ENCODE measurements around the gene KRTAP4-1.
"Not testable (repeated sequence)": the region's sequence is repeated elsewhere in the genome, so short reads cannot be mapped to it uniquely, and the experiment has no call there.

Gene KRTAP4-1

DNA sequence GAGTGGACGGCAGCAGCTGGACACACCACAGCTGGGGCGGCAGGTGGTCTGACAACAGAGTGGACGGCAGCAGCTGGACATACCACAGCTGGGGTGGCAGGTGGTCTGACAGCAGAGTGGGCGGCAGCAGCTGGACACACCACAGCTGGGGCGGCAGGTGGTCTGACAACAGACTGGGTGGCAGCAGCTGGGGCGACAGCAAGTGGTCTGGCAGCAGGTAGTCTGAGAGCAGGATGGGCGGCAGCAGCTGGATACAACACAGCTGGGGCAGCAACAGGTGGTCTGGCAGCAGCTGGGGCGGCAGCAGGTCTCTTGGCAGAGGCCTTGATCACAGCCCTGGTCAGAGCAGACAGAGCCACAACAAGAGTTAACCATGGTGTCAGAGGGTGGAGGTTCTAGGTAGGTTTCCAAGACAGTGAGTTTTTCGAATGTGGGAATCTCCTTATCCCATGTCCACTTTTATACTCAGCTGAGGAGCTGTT, at the start of gene KRTAP4-1:
Gene KRTAP4-1 (minus strand): TSS at position 432 of the 482 bp plus-strand sequence. CDS start 57 bp downstream, at position 375.
- DNase-seq (ENCODE audit: low read depth): no peak

DNA sequence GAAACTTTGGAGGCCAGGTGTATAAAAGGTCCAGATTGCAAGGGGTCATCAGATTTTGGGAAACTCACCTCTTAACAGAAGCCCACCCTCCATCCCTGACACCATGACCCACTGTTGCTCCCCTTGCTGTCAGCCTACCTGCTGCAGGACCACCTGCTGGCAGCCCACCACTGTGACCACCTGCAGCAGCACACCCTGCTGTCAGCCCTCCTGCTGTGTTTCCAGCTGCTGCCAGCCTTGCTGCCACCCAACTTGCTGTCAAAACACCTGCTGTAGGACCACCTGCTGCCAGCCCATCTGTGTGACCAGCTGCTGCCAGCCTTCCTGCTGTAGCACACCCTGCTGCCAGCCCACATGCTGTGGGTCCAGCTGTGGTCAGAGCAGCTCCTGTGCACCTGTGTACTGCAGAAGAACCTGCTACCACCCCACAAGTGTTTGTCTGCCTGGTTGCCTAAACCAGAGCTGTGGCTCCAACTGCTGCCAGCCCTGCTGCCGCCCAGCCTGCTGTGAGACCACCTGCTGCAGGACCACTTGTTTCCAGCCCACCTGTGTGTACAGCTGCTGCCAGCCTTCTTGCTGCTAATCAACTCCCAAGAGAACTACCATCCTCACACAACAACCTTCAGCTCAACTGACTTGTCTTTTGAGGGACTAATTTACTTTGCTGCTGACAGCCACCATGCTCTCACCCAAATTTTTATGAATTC, 47.8 kb upstream of the KRTAP4-1 start, which contains the start of gene KRTAP9-3:
Gene KRTAP9-3 (plus strand): TSS at position 51 of the 707 bp plus-strand sequence. CDS start 53 bp downstream, at position 104.
- DNase-seq (ENCODE audit: low read depth): not testable (repeated sequence)

DNA sequence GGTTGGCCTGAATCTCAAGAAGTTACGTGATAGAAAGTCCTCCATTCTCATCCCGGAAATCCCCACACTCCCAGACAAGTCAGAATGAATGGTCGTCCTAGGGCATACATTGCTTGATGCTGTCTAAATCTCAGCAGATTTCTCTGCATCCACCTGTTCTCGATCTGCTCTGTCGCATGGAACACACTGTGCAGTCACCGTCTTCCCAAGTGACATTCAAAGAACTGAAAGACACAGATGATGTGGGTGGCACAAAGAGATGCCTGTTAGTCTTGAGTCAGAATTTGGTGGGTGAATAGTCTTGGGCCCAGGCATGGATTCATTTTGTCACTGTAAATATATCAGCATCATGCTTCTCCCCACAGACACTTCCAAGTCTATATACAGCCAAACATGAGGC, 47.0 kb upstream of the KRTAP4-1 start:
- DNase-seq (ENCODE audit: low read depth): no peak

DNA sequence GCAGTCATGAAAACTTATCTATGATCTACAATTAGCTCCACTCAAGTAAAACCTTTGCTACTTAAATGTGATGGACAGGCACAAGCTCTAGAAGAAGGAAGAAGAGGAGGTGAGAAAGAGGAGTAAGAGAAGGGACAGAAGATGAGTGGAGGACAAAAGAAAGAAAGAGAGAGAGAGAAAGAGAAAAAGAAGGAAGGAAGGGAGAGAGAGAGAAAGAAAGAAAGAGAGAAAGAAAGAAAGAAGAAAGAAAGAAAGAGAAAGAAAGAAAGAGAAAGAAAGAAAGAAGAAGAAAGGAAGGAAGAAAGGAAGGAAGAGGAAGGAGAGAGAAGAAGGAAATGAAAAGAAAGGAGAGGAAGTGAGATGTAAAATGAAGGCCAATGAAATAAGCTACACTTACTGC, 45.4 kb upstream of the KRTAP4-1 start:
- DNase-seq (ENCODE audit: low read depth): no peak

DNA sequence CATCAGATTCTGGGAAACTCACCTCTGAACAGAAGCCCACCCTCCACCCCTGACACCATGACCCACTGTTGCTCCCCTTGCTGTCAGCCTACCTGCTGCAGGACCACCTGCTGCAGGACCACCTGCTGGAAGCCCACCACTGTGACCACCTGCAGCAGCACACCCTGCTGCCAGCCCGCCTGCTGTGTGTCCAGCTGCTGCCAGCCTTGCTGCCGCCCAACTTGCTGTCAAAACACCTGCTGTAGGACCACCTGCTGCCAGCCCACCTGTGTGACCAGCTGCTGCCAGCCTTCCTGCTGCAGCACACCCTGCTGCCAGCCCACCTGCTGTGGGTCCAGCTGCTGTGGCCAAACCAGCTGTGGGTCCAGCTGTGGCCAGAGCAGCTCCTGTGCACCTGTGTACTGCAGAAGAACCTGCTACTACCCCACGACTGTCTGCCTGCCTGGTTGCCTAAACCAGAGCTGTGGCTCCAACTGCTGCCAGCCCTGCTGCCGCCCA, 41.9 kb upstream of the KRTAP4-1 start, which contains the start of gene KRTAP9-2:
Gene KRTAP9-2 (plus strand): TSS at position 51 of the 498 bp plus-strand sequence. CDS start 7 bp downstream, at position 58.
- not testable (repeated sequence) for DNase-seq (ENCODE audit: low read depth)

DNA sequence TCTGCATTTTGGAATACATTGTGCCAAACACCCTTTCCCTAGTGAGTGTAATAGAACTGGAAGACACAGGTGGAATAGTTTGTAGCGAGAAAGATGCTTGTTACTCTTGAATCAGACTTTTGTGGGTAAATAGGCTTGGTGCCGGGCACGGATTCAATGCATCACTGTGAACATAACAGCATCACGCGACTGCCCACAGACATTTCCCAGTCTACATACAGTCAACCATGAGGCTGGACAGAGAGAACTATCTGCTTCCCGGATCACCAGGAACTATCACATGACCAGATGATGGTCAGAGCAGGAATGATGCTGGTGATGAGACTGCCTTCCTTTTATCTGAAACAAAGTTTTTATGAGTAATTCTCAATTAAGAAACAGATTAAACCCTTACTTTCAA, 41.3 kb upstream of the KRTAP4-1 start:
- DNase-seq (ENCODE audit: low read depth): no peak

DNA sequence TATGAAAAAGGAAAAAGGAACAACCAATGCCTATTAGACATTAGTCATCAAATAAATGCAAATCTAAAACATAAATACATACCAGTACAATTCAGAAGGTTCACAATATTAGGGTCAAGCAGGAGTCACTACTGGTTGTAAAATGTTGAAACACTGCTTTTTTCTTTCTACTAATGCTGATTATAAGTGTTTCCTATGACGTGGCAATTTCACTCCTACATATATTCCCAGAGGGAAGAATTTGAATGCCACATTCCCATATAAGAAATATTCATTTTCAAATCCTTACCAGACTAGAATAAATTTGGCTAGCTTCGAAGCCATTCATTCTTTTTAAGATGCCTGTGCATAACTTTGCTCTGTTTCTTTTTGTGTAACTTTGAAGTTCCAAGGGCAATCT, 39.1 kb upstream of the KRTAP4-1 start:
- DNase-seq (ENCODE audit: low read depth): peak; percentile 8

DNA sequence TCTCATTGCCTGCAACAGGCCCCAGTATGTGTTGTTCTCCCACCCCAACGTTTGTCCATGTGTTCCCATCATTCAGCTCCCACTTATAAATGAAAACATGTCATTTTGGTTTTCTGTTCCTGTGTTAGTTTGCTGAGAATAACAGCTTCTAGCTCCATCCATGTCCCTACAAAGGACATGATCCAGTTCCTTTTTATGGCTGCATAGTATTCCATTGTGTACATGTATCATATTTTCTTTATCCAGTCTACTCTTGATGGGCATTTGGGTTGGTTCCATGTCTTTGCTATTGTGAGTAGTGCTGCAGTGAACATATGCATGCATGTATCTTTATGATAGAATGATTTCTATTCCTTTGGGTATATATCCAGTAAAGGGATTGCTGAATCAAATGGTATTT, 31.0 kb upstream of the KRTAP4-1 start:
- no peak for DNase-seq (ENCODE audit: low read depth)

DNA sequence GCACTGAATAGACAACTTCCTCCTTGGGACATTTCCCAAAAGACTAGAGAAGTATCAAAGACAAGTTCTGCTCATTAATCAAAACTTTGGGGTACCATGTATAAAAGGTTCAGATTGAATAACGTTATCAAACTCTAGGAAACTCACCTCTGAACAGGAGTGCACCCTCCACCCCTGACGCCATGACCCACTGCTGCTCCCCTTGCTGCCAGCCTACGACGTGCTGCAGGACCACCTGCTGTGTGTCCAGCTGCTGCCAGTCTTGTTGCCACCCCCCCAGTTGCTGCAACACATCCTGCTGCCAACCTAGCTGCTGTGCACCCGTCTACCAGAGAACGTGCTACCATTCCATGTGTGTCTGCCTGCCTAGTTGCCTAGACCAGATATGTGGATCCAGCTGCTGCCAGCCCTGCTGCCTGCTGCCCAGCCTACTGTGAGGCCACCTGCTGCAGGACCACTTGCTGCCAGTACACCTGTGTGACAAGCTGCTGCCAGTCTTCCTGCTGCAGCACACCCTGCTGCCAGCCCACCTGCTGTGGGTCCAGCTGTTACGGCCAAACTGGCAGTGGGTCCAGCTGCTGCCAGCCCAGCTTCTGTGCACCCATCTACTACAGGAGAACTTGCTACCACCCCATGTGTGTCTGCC, 27.9 kb upstream of the KRTAP4-1 start:
- no peak for DNase-seq (ENCODE audit: low read depth)

DNA sequence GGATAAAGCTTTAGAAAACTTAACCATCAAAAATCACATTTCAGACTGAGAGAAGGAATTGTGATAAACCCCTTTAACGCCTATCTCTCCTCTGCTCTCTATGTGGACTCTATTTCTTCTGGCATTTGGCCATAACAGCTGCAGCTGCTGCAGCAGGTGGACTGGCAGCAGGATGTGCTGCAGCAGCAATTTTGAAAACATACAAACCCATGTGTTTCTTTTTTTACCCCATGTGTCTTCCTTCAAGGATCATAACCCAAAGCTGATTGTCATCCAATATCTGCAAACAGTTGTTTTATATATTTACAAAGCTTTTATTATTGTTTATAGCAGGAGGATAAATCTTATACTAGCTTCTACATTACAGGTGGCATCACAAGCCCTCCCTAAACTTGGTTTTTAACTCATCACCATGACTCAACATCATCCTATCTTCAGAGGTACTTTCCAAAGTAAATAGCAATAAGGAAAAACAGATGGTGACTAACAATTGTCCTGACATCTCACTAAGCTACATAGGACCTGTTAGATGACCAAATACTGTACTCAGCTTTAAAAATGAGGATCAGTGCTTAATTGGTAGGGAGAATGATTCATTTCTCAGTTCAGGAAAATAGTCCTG, 27.2 kb upstream of the KRTAP4-1 start:
- DNase-seq (ENCODE audit: low read depth): peak; percentile 1

DNA sequence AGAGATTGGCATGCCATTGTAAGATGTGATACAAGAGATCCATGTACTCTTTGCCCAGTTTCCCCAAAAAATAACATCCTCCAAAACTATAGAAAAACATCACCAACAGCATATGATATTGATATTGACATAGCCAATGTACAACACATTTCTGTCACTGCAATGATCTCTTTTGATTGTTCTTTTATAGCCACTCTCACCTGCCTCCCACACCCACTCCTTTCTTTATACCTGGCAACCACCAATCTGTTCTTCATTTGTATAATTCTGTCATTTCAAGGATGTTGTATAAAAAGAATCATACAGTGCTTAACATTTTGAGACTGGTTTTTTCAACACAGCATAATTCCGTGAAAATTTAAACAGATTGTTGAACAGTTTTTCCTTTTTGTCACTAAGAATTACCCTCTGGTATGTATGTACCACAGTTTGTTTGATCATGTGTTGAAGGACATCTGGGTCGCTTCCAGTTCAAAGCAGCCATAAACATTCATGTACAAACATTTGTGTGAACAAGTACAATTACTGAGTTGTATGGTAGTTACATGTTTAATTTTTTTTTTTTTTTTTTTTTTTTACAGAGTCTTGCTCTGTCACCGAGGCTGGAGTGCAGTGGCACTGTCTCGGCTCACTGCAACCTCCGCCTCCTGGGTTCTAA, 14.8 kb upstream of the KRTAP4-1 start:
- no peak for DNase-seq (ENCODE audit: low read depth)

DNA sequence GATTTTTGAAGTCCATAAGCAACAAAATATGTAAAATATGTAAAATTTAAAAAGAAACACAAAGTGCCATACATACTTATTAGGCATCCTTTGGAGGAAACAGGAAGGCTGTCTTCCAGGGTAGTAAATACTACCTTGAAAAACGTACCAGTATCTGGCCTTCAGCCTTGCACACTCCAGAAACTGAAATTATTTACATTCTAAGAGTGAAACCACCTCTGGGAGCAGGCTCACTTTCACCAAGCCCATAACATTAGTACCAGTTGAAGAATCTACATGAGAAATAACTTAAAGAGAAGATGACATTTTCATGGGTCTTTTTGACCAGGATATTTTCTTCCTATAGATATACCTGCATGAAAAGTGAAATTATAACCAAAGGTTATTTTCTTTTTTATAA, 11.4 kb upstream of the KRTAP4-1 start:
- DNase-seq (ENCODE audit: low read depth): no peak

DNA sequence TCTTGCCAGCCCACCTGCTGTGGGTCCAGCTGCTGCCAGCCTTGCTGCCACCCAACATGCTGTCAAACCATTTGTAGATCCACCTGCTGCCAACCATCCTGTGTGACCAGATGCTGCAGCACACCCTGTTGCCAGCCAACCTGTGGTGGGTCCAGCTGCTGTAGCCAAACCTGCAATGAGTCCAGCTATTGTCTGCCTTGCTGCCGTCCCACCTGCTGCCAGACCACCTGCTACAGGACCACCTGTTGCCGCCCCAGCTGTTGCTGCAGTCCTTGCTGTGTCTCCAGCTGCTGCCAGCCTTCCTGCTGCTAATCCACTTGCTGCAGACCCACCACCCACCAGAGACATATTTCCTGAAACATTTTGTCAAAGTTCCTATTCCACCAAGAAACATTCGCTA, 5.6 kb upstream of the KRTAP4-1 start:
- DNase-seq (ENCODE audit: low read depth): no peak

DNA sequence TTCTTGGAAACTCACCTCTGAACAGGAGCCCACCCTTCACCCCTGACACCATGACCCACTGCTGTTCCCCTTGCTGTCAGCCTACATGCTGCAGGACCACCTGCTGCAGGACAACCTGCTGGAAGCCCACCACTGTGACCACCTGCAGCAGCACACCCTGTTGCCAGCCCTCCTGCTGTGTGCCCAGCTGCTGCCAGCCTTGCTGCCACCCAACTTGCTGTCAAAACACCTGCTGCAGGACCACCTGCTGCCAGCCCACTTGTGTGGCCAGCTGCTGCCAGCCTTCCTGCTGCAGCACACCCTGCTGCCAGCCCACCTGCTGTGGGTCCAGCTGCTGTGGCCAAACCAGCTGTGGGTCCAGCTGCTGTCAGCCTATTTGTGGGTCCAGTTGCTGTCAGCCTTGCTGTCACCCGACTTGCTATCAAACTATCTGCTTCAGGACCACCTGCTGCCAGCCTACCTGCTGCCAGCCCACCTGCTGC, 5.2 kb upstream of the KRTAP4-1 start, which contains the start of gene KRTAP9-1:
Gene KRTAP9-1 (plus strand): TSS at position 51 of the 482 bp plus-strand sequence. CDS start 0 bp downstream, at position 51.
- DNase-seq (ENCODE audit: low read depth): not testable (repeated sequence)

DNA sequence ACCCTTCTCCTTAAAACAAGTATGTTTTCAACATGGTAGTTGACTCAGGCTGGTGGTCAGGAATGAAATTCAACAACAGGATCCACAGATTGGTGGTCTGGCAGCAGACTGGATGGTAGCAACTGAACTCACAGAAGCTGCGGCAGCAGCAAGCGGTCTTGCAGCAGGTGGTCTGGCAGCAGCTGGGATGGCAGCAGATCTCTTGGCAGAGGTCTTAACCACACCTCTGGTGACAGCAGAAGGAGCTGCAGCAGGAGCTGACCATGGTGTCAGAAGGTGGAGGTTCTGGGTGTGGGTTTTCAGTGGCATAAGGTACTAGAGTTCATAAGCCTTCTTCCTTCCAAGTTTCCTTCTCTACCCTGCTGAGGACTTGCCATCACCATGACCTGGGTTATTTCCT, 2.2 kb upstream of the KRTAP4-1 start:
- no peak for DNase-seq (ENCODE audit: low read depth)

DNA sequence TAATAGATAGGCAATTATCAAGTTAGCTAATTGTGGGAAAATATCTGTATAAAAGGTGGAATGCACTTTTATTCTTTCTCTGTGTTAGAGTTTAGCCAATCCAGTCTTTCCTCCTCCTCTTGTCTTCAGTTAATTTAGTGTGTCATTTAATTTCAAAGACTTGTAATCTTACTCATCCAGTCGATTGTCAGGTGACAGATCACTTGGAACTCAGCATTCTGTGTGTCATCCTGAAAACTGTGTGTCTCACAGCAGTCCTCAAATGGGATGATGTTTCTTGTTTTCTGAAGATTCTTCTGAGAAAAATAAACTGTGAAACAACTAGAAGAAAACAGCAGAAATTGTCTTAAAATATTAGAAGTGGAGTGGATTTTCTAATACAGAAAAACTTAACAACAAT, 290 bp upstream of the KRTAP4-1 start:
- DNase-seq (ENCODE audit: low read depth): no peak

DNA sequence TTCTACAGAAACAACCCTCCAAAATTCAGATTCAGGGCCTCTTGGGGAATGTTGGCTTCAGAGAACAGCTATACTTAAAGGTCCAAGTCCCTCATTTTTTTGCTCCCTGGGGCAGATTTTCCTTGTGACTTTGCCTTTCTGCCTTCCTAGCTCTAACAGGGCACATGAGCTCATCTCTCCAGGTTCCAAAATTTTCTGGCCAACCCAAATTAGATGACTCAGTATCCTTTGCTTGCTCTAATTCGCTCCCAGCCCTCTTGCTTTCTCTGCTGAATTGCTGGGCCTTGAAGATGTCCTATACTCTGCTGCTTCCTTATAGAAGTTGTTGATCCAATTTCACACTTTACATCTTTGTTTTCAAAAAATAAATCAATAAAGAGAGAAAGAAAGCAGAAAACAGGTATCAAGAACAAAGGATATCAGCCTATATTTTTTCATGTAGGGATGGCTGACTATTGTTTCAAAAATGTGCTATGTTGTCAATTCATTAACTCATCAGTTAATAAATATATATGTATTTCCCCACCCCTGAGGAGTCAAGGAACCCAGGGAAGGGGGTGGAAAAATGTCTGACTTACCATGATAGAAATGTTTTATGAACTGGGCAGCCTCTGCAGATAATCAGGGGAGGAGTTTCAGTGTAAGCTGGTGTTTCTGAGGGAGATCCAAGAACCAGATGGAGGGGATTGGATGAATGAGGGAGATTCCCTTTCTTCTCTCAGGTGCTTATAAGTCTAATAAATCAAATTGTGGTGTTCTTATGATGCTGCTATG, 5.7 kb downstream of the KRTAP4-1 start:
- no peak for DNase-seq (ENCODE audit: low read depth)

DNA sequence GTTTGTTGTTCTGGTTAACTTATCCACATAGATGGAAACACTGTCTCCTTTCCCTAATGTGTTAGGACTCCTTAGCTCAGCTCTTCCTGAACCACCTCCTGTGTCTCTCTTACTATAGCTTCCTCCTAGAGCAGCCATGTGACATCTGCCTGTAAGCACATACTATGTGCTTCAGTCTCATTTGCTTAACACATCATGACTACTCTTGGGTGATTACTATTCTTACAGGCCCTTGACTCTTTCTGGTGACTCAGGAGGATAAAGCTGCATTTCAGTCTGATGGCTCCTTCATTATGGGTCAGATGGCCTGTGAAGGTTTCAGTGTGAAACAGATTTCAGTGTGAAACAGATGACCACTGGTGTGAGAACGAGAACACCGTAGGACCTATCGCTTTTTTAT, 6.4 kb downstream of the KRTAP4-1 start:
- DNase-seq (ENCODE audit: low read depth): peak; percentile 30

DNA sequence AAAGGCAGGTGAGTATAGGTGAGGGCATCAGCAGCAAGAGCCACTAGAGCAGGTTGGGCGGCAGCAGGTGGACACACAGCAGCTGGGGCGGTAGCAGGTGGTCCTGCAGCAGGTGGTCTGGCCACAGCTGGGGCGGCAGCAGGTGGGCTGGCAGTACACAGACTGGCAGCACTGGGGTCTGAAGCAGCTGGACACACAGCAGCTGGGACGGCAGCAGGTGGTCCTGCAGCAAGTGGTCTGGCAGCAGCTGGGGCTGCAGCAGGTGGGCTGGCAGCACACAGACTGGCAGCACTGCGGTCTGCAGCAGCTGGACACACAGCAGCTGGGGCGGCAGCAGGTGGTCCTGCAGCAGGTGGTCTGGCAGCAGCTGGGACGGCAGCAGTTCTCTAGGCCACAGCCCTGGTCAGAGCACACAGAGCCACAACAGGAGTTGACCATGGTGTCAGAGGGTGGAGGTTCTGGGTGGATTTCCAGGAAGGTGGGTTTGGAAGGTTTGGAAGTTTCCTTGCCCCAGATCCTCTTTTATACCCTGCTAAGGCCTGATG, 6.9 kb downstream of the KRTAP4-1 start, which contains the start of gene KRTAP4-2:
Gene KRTAP4-2 (minus strand): TSS at position 495 of the 545 bp plus-strand sequence. CDS start 57 bp downstream, at position 438.
- no peak for DNase-seq (ENCODE audit: low read depth)

DNA sequence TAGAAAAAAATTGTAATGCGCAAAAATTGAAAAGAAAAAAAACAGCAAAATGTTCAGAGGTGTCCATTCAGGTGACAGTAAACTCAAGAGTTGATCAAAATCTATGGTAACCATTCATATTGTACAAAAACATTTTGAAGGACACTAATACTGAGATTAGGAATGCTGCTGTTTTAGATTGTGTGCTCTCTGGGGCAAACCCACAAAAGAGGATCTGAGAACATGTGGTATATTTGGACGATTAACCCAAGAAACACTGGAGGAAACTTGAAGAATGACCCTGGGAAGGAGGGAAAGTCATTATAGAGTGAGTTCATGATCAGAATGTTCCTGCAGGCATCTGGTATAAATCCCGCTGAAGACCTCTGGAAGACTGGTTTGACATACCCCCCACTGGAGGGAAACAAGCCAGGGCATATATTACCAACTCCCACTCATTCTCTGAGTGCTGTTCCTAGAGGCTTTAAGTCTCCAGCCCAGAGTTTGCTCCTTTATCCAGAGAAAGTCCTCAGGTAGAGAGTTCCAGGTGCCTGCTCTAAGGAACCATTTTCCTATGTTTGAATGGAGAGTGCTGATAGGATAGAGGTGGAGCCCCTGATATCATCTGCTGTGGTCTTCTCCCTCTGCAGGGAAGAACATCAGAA, 7.8 kb downstream of the KRTAP4-1 start:
- DNase-seq (ENCODE audit: low read depth): peak; percentile 3
